Peyer's patch (tissue), 4 donors: Measurements from ENCODE around the gene BST2.

Source experiments
- POLR2A ChIP-seq, 2 donors: fragments of 450-650 bp; IDR thresholded peaks; one replicate each; pipeline ENCODE4 v1.5.1; 2017; ENCODE audit warnings: antibody characterized with exemption in 2 of 2, mild to moderate bottlenecking in 2 of 2, moderate library complexity in 2 of 2
- TF ChIP-seq, protein P1 (sequence below), 6 experiments: fragments of 450-650 bp in 4 of 6; fragments of 200-600 bp in 2 of 6; sonication (generic) in 1 of 6; IDR thresholded peaks; one replicate each; pipeline ENCODE4 v1.5.1; 2017 to 2019; ENCODE audit warnings: antibody characterized with exemption in 6 of 6, mild to moderate bottlenecking in 3 of 6, moderate library complexity in 1 of 6

DNA sequence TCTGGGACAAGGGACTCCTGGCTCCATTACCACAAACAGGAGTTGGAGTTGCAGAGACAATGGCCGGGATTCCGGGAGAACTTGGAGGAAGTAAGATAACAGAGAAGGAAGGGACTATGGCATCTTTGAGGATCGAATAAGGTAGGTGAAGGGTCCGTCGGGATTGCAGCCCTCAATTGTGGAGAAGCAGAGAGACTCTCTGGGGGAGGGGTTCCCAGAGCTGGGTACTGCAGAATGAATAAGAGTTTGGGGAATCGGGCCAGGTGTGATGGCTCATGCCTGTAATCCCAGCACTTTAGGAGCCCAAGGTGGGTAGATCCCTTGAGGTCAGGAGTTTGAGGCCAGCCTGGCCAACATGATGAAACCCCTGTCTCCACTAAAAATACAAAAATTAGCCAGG, 3.8 kb downstream of the BST2 start:
- TF ChIP-seq, protein P1, sequence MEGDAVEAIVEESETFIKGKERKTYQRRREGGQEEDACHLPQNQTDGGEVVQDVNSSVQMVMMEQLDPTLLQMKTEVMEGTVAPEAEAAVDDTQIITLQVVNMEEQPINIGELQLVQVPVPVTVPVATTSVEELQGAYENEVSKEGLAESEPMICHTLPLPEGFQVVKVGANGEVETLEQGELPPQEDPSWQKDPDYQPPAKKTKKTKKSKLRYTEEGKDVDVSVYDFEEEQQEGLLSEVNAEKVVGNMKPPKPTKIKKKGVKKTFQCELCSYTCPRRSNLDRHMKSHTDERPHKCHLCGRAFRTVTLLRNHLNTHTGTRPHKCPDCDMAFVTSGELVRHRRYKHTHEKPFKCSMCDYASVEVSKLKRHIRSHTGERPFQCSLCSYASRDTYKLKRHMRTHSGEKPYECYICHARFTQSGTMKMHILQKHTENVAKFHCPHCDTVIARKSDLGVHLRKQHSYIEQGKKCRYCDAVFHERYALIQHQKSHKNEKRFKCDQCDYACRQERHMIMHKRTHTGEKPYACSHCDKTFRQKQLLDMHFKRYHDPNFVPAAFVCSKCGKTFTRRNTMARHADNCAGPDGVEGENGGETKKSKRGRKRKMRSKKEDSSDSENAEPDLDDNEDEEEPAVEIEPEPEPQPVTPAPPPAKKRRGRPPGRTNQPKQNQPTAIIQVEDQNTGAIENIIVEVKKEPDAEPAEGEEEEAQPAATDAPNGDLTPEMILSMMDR (IDR thresholded peaks at IDR 0.05) = no peak
- no peak for TF ChIP-seq POLR2A (IDR thresholded peaks at IDR 0.05)
